ENCODE results near the gene AQP7.
"Not testable (repeated sequence)": the region's sequence is repeated elsewhere in the genome, so short reads cannot be mapped to it uniquely, and the experiment has no call there.

Gene AQP7

GRCh38 chr9:33431420-33431819 lies 29.1 kb upstream of the AQP7 start:
- no peak for DNase-seq

GRCh38 chr9:33430942-33431341 lies 28.6 kb upstream of the AQP7 start:
- peak; percentile 65 for DNase-seq

GRCh38 chr9:33429256-33429985 lies 27.1 kb upstream of the AQP7 start:
- no peak for DNase-seq

- DNase-seq, result no peak
Observed at GRCh38 chr9:33426843-33427293, 24.5 kb upstream of the AQP7 start.

- DNase-seq, result no peak
Observed at GRCh38 chr9:33425128-33425533, 22.8 kb upstream of the AQP7 start.

GRCh38 chr9:33424492-33424891 lies 22.1 kb upstream of the AQP7 start:
- not testable (repeated sequence) for DNase-seq

- DNase-seq, result not testable (repeated sequence)
Observed at GRCh38 chr9:33424043-33424442, 21.7 kb upstream of the AQP7 start.

- no peak for DNase-seq
Observed at GRCh38 chr9:33419708-33420303, 17.4 kb upstream of the AQP7 start.

GRCh38 chr9:33418090-33418489 lies 15.7 kb upstream of the AQP7 start:
- DNase-seq, result no peak

GRCh38 chr9:33416996-33417395 lies 14.6 kb upstream of the AQP7 start:
- DNase-seq, result no peak

GRCh38 chr9:33415501-33416038 lies 13.2 kb upstream of the AQP7 start:
- no peak for DNase-seq

- no peak for DNase-seq
Observed at GRCh38 chr9:33414889-33415500, 12.6 kb upstream of the AQP7 start.

- no peak for DNase-seq
Observed at GRCh38 chr9:33414268-33414667, 11.9 kb upstream of the AQP7 start.

- DNase-seq, result no peak
Observed at GRCh38 chr9:33408087-33408486, 5.7 kb upstream of the AQP7 start.

GRCh38 chr9:33407061-33407460 lies 4.7 kb upstream of the AQP7 start:
- no peak for DNase-seq

- DNase-seq, result no peak
Observed at GRCh38 chr9:33404788-33405362, 2.5 kb upstream of the AQP7 start.

- no peak for DNase-seq
Observed at GRCh38 chr9:33403941-33404787, 1.8 kb upstream of the AQP7 start.

GRCh38 chr9:33401809-33402208 lies 559 bp downstream of the AQP7 start:
- not testable (repeated sequence) for DNase-seq

GRCh38 chr9:33399047-33399446 lies 3.3 kb downstream of the AQP7 start:
- DNase-seq, result not testable (repeated sequence)

GRCh38 chr9:33397801-33398200 lies 4.6 kb downstream of the AQP7 start:
- not testable (repeated sequence) for DNase-seq

- not testable (repeated sequence) for DNase-seq
Observed at GRCh38 chr9:33395159-33395879, 7.0 kb downstream of the AQP7 start.

GRCh38 chr9:33393986-33394385 lies 8.4 kb downstream of the AQP7 start:
- DNase-seq, result not testable (repeated sequence)
